GM12872 (cell line): Measurements from ENCODE around the gene ERAS.

Source experiments
- TF ChIP-seq, protein P1 (sequence below): IDR thresholded peaks from 3 replicates; pipeline ENCODE4 v1.5.1; 2011; ENCODE audit warnings: low read depth, mild to moderate bottlenecking, low read length, moderate library complexity; ENCODE audit not compliant: insufficient read depth

Gene ERAS

DNA sequence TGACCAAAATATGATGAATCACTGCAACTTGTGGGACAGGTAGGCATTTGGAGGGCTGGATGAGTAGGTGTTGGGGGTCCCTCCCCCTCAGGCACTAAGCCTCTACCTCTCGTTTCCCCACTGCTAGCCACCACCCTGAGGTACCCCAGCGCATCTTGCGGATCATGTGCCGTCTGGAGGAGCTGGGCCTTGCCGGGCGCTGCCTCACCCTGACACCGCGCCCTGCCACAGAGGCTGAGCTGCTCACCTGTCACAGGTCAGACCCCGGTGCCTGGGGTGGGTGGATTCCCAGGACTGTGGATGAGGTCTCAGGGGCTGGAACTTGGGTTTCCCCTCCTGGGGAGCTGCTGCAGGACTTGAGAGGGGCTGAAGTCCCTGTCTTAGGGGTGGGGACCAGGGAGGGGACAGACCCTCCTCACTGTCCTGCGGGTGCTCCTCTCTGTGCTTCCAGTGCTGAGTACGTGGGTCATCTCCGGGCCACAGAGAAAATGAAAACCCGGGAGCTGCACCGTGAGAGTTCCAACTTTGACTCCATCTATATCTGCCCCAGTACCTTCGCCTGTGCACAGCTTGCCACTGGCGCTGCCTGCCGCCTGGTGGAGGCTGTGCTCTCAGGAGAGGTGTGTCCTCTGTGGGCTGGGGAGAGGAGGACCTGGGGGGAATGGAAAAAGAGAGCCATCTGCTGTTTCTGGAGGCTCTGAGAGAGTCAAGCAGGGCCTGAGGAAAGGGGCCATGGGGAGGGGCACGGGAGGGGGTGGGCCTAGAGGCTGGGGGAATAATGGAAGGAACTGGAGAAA, 10.1 kb upstream of the ERAS start:
- TF ChIP-seq, protein P1, sequence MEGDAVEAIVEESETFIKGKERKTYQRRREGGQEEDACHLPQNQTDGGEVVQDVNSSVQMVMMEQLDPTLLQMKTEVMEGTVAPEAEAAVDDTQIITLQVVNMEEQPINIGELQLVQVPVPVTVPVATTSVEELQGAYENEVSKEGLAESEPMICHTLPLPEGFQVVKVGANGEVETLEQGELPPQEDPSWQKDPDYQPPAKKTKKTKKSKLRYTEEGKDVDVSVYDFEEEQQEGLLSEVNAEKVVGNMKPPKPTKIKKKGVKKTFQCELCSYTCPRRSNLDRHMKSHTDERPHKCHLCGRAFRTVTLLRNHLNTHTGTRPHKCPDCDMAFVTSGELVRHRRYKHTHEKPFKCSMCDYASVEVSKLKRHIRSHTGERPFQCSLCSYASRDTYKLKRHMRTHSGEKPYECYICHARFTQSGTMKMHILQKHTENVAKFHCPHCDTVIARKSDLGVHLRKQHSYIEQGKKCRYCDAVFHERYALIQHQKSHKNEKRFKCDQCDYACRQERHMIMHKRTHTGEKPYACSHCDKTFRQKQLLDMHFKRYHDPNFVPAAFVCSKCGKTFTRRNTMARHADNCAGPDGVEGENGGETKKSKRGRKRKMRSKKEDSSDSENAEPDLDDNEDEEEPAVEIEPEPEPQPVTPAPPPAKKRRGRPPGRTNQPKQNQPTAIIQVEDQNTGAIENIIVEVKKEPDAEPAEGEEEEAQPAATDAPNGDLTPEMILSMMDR: no peak

DNA sequence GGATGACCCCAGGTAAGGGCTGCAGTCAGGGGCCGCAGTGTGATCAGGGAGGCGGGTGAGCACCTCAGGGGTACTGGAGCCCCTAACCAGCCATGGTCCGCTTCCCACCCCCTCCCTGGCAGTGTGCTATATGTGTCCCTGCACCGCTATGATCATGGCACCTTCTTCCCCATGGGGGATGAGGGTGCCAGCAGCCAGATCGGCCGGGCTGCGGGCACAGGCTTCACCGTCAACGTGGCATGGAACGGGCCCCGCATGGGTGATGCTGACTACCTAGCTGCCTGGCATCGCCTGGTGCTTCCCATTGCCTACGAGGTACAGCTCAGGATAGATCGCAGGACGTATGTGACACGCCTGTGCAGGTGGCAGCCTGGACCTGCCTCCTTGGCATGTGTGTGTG, 8.2 kb upstream of the ERAS start:
- TF ChIP-seq, protein P1: no peak

DNA sequence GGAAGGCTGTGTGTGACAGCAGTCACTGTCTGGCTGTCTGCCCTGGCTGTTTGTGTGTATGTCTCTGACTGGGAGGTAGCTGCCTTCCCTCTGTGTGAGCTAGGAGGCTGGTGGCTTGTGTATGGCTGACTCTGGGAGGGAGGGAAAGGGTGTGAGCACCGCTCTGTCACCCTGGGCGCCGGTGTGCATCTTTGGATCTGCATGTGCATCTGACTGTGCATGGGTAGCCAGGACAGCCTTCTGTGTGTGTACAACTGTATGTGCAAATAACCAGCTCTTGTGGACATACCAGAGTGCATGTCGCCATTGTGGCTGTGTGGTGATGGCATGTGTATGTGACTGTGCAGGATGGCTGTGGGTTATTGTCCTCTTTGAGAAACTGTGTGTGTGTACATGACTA, 7.4 kb upstream of the ERAS start:
- TF ChIP-seq, protein P1: no peak

DNA sequence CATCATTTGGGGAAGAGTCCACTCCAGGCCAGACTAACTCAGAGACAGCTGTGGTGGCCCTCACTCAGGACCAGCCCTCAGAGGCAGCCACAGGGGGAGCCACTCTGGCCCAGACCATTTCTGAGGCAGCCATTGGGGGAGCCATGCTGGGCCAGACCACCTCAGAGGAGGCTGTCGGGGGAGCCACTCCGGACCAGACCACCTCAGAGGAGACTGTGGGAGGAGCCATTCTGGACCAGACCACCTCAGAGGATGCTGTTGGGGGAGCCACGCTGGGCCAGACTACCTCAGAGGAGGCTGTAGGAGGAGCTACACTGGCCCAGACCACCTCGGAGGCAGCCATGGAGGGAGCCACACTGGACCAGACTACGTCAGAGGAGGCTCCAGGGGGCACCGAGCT, 3.3 kb upstream of the ERAS start:
- TF ChIP-seq, protein P1: no peak

DNA sequence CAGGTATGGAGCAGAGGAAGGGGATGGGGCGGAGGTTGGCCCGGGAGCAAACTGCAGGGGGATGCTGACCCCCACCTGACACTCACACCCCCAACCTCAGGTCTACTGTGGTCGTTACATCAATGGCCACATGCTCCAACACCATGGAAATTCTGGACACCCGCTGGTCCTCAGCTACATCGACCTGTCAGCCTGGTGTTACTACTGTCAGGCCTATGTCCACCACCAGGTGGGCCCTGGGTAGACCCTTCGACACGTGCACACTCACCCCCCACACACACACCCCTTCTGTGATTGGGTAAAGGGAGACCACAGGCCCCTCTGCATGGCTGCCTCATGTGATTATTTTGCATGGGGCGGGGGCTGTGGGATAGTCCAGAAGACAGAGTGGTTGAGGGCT, 2.2 kb upstream of the ERAS start:
- TF ChIP-seq, protein P1: no peak

DNA sequence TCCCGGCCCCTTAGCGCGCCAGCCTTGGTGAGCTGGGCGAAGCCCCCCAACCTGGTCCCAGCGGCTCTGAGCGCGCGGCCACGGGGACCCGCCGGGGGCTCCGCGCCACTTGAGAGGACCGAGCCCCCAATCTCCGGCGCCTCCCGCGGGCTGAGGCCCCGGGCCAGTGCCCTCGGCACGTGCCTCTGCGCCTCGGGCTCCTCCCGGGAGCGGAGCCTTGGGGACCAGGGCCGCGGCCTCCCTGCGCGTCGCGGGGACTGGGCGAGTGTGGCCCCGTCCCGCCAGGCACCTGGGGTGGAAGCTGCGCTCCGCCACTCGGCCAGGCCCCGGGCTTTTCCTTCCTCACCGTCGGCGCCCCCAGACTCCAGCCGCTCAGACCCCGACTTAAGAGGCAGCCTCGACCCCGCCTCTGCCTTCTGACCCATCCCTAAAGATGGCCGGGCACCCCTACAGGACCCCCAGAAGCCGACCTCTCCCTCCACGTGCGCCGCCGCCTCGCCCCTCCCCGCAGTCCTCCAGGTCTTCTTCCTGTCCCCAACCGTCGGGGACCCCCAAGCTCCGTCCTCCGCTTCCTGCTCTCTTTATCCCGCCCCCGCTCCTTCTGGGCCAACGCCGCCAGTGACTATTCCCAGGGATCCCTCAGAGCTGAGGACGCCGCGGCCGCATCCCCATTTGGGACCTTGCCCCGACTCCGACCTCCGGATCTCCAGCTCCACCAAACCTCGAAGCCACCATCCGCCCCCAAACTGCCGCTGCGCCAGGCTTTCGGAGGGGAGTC, 752 bp downstream of the ERAS start:
- TF ChIP-seq, protein P1: no peak

DNA sequence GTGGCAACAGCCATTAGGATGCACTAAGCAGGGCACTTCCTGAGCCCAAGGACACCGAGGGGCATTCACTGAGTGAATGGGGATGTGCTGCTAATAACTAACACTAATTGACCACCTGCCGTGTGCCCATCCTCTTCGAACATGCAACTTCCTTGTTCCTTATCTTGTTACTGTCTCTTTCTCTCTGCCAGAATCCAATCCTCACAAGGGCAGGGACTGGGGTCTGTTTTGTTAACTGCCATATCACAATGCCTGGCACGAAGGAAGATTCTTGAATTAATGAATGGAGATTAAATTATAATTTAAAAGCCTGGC, 1.3 kb downstream of the ERAS start:
- TF ChIP-seq, protein P1: no peak
